ENCODE data around the gene GTF2A2. TPM values are rescaled to one million over a fixed set of nuclear protein-coding genes. Genes with fewer than 3 reads are reported as not detected.

GTF2A2 gene
- total RNA-seq, 1 donor from 2014 or later: 73.6 TPM

- no peak for TF ChIP-seq CTCF (IDR thresholded peaks at IDR 0.05)
- Histone ChIP-seq H3K27ac (no peak overlapping the region), H3K4me1 (no peaks in the 10 kb centered on the region), H3K27me3 (no peaks in the 10 kb centered on the region), H3K4me3 (no peak overlapping the region), H3K36me3 (no peaks in the 10 kb centered on the region), H3K9me3 (no peaks in the 10 kb centered on the region)
- intact Hi-C loops (cut with DNase I): no loop called here
- DNase-seq: no peak
- ATAC-seq: no peak
These were observed 62.3 kb downstream of the GTF2A2 start for GRCh38 chr15:59594991-59595390.

- Histone ChIP-seq H3K9me3 (no peaks in the 10 kb centered on the region), H3K27ac (no peak overlapping the region), H3K4me3 (no peak overlapping the region), H3K27me3 (no peaks in the 10 kb centered on the region), H3K4me1 (no peaks in the 10 kb centered on the region), H3K36me3 (no peaks in the 10 kb centered on the region)
- TF ChIP-seq CTCF (IDR thresholded peaks at IDR 0.05): no peak
- DNase-seq (no peak), ATAC-seq (peak; percentile 27)
- intact Hi-C loops (cut with DNase I): no loop called here
These were observed 62.8 kb downstream of the GTF2A2 start for GRCh38 chr15:59594493-59594942.

GRCh38 chr15:59591356-59591755 is 66.0 kb downstream of the GTF2A2 start:
- intact Hi-C loops (cut with DNase I): no loop called here
- Histone ChIP-seq H3K4me1 (no peaks in the 10 kb centered on the region), H3K27ac (no peak overlapping the region), H3K36me3 (no peaks in the 10 kb centered on the region), H3K27me3 (no peaks in the 10 kb centered on the region), H3K4me3 (no peak overlapping the region), H3K9me3 (no peaks in the 10 kb centered on the region)
- ATAC-seq (no peak), DNase-seq (no peak)
- TF ChIP-seq CTCF (IDR thresholded peaks at IDR 0.05): no peak

GRCh38 chr15:59590027-59590426 is 67.3 kb downstream of the GTF2A2 start:
- intact Hi-C loops (cut with DNase I): no loop called here
- no peaks in the 10 kb centered on the region for H3K27me3 ChIP-seq
- no peak overlapping the region for H3K4me3 ChIP-seq
- no peak for DNase-seq
- H3K36me3 ChIP-seq: no peaks in the 10 kb centered on the region
- H3K4me1 ChIP-seq: no peaks in the 10 kb centered on the region
- TF ChIP-seq CTCF (IDR thresholded peaks at IDR 0.05): no peak
- H3K27ac ChIP-seq: no peak overlapping the region
- no peaks in the 10 kb centered on the region for H3K9me3 ChIP-seq
- ATAC-seq: no peak

Other genes with a start within 250 kb of the GTF2A2 start
- 1.3 TPM for gene FAM81A, start 219.3 kb downstream of the GTF2A2 start, total RNA-seq
- 1.1 TPM for gene GCNT3, start 45.7 kb downstream of the GTF2A2 start, total RNA-seq
- gene BNIP2, start 31.8 kb upstream of the GTF2A2 start, total RNA-seq: 105 TPM

Data from upper lobe of right lung (tissue), 1 donor.